Activated CD4-positive, alpha-beta T cell treated with anti-CD3 and anti-CD28 coated beads, Interleukin-2, amount 50 U/mL, for 48 hours (primary cell): ENCODE measurements around the gene UVRAG.
"Not testable (repeated sequence)": the region's sequence is repeated elsewhere in the genome, so short reads cannot be mapped to it uniquely, and the experiment has no call there.

ENCODE experiments used
- DNase-seq, 2 experiments: peaks; one replicate each; pipeline ENCODE4 v3.0.0-alpha.2; 2020

Gene UVRAG

DNA sequence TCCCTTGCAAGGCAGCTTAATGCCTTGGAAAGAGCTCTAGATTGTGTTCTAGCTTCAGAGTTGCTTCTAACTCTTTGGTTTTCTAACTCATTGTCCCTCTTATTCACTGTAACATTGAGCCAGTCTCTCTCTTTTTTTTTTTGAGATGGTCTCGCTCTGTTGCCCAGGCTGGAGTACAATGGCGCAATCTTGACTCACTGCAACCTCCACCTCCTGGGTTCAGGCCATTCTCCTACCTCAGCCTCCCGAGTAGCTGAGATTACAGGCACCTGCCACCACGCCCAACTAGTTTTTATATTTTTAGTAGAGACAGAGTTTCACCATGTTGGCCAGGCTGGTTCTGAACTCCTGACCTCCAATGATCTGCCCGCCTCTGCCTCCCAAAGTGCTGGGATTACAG is 266.1 kb downstream of the UVRAG start:
- not testable (repeated sequence) for DNase-seq

DNA sequence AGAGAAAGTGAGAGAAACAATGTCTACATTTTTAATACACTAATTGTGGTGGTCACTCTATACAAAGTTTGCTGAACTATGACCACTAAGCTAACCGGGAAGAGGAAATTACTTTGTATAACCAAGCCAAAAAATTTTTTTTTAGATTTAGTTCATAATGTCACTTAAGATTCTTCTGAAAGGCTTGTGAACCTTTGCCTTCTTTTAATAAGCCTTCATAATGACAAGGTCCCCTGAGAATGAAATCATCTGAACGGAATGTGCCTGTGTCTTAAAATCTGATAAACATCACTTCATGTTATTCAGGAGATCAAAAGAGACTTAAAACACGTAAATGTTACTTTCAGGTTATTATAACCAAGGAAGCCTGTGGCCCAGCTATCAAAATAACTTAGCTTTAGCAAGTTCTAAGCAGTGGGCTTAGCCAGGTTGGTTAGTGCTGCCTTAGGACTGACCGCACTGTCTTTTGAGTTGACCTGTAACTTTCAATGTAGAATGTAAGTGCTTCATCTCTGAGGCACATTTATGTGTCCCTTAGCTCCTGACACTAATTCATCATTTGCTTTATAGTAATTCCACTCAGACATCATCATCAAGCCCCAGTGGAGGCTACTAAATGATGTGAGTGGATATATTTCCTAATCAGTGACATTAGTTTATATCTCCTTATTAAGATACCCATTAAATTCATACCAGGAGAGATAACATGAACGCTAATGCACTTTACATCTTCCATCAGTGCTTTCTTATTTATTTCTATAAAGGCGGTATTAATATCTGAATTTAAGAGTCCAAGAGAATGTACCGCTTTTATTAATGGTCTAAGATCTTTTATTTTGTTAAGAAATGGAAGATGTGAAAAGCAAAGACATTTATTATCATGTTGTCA is 268.8 kb downstream of the UVRAG start:
- DNase-seq = no peak

DNA sequence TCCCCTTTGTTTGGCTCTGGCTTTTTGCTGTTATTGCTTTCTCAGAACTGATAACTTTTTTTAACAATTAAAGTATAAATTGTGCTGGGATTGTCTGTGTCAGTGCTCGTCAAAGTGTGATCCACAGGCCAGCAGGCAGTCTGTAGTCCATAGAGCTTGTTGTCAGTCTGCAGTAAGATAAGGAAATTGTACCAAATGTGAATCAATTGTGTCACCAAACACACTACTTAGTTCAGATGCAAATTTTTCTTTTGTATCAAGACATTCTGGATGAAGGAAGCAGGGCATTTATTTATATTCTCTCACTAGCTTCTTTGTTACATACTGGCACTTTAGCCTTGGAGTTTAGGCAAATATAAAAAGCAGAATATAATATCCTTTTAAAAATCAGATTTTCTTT is 270.3 kb downstream of the UVRAG start:
- DNase-seq = no peak

DNA sequence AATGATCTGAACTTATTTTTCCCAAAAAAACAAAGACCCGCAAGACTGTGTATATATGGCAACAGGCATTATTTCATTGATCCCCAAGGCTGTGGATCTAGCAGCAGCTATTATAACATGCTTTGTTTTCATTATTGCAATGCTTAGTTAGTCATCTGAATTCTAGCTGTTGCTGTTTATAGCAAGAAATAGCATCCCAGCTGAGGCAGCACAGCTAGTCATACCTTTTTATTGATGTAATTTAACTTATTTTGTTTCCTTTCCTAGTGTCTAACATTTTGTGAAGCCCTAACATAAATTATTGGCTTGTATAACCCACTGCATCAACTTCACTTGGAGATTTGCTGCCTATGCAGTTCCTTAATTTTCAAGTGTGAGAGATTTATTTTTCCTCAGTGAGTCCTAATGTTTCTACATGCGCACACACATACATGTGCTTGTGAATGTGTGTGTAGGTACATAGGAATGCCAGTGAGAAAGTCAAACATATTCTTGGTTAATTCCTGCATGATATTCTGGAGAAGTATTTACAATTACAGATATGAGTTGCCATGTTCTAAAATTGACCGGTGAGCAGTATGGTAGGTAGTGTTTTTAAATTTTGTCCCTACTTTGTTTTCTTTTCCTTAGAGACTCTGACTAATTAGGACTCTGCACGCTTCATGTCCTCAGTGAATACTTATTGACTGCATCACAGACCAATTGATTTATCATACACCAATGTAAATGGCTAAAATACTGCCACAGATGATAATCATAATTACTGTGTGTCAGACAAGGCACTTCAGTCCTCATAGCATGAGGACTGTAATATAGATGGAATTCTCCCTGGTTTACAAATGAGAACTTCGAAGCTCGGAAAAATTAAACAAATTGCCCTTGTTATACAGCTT is 272.0 kb downstream of the UVRAG start:
- no peak for DNase-seq

DNA sequence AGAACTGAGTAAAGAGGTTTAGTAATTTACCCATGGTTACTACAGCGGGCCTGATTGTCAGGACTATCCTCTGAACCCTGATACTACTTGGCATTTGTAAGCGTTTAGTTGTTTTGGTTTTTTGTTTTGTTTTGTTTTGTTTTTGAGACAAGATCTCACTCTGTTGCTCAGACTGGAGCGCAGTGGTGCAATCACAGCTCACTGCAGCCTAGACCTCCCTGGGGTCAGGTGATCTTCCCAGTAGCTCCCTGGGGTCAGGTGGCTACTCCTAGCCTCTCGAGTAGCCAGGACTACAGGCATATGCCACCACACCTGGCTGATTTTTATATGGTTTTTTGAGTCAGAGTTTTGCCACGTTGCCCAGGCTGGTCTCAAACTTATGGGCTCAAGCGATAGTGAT is 272.7 kb downstream of the UVRAG start:
- no peak for DNase-seq

DNA sequence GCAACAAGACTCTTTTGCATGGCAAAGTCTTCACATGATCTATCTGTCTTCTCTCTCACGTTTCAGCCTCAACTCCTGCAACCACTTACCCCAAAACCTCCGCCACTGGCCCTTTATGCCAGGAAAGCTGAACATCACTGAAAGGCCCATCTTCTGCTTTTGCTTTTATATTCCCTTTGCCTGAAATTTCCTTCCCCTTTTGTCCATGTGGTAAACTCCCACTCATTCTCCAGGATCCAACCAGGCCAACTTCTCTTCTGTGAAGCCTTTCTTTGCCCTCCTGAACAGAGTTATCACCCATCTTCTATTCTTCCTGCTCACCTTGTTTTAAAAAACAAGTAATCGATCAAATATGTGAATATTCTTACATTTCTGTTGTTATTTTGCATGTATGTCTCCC is 273.5 kb downstream of the UVRAG start:
- DNase-seq = no peak

DNA sequence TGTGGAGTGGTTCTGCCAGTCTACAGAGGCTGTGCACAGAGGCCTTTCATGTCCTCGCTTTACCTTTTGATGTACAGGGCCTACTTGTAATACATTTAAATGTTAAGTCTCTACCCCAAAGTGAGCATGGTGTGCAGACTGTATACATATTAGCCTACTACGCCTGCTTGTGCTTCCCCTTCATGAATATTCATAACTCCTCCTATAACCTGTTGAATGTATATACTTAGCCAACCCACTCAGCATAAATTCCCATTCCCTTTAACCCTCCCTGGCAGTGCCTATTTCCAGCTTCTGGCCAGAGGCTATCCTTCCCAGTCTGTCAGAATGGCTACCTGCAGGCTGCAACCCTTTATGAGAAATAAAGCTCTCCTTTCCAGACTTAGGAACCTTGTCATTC is 275.2 kb downstream of the UVRAG start:
- DNase-seq = no peak

DNA sequence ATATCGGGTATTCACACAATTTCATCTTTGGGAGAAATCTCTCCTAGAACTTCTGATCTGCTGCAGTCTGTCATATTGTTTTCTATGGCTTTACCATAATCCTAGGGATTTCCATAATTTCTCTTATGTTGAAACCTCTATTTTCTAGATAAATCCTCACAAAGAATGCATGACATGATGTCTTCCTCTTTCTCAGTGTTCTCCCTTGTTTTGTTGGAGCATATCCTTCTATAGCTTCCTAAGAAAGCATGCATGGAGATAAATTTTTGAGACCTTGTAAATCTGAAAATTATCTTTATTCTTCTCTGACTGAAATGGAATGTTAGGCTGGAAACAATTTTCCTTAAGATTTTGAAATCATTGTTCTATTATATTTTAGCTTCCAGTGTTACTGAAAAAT is 275.8 kb downstream of the UVRAG start:
- no peak for DNase-seq

DNA sequence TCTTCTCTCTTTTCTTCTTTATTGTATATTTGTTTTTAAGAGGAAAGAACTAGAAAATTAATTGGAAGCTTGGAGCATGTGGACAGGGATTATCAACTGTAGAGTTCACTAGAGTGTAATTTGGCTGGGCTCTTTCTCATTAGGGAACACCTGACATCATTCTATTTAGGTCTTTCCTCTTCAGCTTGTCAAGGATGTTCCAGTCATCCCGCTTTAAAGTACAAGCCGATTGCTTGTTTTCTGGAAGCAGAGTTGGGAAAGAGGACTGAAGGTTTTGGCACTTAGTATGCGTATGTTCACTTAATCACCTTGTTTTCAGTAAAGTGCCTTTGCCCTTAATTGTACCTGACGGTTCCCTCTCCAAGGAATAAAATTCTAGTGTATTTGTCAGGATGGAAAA is 279.7 kb downstream of the UVRAG start:
- no peak for DNase-seq

DNA sequence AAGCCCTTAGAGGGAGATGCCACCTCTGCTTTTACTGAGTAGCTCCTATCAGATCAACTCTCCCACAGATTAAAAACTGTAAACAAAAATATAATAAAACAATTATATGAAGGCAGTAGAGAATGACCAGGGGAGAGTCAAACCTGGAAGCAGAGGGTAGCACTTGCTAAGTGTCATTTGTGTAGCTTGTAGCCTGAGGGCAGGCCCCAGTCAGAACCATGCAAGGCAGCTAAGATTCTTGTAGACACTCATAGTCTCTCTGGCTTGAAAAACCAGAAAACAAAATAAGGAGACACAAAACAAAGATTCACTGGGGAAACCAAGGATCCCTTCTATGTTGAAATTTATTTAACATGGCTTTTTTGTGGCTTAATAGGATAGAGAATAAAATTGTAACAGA is 280.9 kb downstream of the UVRAG start:
- no peak for DNase-seq

DNA sequence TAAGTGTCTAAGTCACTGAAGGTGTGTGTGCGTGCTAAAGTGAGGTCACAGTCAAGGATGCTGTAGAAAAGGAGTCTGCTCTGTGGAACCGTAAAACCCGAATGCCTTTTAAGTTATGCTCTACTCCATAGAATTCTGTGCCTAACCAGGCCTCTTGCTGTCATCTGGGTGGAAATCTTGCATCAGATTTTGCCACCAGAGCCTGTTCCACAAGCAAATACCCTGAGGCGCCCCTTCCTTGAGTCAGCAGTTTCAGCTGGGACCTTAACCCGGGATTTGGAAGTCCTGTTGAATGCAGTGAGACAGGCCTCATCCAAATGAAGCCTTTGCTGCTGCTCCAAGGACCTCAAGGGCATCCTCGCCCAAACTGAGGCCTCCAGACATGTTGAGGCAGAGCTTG is 281.5 kb downstream of the UVRAG start:
- DNase-seq = no peak

DNA sequence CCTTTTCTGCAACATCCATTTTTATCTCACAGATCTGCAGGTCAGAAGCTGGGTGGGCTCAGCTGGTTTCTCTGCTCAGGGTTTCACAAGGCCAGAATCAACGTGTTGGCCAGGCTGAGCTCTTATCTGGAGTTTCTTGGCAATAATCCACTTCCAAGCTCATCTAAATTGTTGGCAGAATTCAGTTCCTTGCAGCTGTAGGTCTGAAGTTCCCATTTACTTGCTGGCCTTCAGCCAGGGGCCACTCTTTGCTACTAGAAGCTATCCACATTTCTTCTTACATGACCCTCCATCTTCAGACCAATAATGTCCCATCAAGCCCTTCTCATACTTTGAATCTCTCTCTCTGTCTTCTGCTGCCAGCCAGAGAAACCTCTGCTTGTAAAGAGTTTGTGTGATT is 287.8 kb downstream of the UVRAG start:
- DNase-seq = no peak

DNA sequence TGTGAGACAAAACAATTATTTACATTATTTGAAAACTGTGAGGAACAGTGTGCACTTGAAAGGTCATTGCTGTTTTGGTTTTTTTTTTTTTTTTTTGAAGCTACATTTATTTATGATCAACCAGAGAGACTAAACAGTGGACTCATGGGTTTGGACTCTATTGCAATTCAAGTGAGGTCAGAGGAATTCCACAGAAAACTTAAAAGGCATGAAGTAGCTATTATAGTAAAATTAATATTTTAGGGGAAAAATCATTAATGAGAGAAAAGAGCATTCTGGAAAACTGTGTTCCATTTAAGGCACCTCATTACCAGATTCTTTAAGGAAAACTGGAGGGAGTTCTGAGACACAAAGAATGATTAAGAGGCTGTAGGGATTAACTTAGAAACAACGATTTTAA is 288.4 kb downstream of the UVRAG start:
- DNase-seq = no peak

DNA sequence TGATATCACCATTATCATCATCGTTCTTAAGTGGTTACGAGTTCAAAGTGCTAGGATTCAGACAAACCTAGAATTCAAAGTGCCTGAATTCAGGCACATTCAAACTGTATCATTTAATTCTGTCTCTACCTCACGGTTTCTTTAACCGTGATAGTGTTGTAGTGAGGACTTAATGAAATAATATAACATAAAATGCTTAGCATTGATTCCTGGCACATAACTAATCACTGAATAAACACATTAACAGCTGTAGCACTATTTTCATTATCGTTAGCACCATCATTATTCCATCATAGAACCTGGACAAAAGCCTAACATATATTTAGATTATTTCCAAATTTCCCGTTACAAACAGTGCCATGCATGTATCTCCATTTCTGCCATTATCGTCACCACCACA is 289.3 kb downstream of the UVRAG start:
- DNase-seq = no peak

DNA sequence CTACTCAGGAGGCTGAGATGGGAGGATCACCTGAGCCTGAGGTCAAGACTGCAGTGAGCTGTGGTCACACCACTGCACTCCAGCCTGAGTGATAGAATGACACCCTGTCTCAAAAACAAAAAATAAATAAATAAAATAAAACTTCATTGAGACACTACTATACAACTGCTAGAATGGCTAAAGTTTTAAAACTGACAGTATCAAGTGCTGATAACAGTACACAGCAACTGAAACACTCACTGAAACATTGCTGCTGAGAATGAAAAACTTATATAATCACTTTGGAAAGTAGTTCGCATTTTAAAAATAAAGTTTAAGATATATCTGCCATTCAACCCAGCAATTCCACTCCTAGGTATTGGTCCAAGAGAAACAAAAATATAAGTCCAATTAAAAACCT is 290.6 kb downstream of the UVRAG start:
- no peak for DNase-seq

DNA sequence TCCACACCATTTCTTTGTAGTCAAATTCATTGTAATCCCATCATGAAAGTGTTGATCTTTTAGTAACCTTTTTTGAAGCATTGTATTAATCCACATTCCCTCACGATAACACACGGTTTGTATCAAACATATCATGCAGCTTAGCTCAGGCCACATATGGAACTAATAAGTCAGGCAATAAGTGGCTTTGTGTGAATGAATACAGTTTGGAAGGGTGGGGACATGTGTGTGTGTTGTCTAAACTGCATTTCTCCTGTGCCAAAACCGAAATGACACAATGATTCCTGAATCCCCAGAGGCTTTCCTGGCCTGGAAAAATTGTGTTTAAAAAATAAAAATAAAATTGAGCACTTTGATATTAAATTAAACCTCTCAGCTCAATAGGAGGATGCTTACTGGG is 293.0 kb downstream of the UVRAG start:
- no peak for DNase-seq

DNA sequence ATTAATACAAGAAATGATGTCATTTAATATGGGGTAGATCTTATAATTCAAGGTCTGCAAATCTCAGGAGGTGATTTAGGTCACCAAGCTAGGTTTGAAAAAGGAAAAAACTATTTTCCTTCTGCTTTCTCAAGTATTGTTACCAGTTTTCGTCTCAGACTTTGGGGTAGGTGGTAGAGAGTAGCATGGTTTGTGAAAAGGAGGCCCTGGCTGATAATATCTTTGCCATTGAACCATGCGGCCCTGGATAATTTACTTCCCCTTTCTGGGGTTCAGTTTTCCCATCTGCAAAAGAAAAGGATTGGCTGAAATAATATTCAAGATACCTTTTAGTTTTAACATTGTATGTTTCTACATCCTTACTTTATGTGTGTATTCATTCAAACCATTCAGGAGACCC is 299.2 kb downstream of the UVRAG start:
- DNase-seq = no peak

DNA sequence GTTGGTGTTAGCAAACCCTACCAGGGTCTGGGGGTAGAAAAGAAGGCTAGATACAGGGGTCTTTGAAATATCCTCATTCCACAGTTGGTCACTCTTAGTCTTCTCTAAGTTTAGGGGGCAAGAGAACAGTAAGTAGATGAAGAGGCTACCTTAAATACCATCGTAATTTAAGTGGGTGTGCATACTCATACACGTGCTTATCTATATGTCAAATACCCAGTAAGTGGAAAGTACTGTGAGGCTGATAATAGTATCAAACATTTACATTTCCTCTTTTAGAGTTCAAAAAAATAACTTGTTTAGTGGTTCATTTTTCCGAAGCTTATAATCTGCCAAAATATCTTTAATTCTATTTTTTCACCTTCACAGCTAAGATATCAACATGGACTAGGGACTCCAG is 300.5 kb downstream of the UVRAG start:
- no peak for DNase-seq

DNA sequence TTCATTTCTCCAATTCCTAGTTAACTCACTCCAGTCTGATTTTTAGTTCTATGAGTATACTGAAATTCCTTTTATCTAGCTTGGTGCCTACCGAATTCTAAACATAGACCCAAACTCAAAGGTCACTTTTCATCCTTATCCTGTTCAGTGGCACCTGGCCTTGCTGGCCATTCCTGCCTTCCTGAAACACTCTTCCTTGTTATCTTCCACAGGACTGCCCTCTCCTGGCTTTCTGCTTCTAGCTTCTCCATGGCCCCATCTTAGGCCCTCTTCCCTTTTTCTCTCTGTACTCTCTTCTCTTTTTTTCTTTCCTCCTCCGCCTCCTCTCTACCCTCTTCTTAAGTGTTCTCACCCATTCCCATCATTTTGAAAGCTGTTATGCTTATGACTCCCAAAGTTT is 304.0 kb downstream of the UVRAG start:
- DNase-seq = no peak

DNA sequence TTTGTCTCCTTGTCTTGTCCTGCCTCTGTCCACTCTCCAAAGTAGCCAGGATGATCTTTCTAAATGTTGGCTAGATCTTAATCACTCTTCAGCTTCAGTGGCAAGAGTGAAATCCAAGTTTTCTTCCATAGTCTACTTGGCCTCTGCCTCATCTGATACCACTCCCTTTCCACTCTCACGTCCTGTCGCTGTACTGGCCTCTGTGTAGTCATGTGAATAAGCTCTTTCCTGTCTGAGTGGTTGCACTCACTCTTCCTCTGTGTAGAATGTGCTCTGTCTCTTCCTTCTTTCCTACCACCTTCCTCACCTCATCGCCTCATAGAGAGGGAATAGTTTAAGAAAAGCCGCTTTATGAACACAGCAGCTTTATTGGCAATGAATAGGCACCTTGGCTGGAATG is 304.8 kb downstream of the UVRAG start:
- DNase-seq = no peak

DNA sequence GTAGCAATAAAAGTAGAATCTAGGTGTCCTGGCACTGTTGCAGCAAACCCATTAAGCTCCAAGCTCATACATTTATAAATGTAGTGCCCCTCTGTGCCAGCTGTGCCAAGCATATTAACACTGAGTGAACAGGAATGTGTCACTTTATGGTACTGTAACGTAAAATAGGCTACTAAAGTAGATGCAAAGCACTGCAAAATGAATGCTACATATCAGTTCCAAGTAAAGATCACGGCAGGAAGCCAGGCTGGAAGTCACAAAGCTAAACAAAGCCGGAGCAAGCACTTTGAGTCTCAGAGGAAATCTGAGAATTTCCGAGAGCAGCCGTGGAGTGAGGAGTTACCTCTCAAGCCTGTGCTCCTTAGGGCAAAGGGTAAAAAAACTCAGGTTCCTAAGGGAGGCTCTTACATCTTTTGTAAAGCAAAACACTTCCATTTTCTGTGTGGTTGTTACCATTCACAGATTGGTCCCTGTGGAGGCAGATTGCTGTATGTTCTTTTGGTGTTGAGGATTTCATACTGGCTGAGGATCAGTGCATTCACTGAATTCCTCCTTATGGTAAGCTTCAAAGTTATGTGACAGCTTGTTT is 305.6 kb downstream of the UVRAG start:
- no peak for DNase-seq

DNA sequence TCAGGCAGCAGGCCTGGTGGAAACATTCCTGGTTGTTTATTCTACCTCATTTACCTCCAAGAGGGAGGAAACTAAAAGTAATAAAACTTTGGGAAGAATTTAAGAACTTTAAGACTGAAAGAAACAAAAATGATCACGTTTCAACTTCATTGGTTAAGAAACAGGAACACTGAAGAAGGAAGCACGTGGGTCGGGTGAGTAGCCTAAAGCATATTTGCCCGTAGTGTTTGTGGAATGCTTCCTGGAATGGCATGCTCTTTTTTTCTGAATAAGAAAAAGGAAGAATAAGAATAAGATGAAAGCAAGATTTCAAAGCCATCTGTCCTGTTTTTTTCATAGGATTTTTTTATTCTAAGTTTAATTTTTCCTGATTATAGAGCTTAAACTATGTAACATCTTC is 308.2 kb downstream of the UVRAG start:
- no peak for DNase-seq

DNA sequence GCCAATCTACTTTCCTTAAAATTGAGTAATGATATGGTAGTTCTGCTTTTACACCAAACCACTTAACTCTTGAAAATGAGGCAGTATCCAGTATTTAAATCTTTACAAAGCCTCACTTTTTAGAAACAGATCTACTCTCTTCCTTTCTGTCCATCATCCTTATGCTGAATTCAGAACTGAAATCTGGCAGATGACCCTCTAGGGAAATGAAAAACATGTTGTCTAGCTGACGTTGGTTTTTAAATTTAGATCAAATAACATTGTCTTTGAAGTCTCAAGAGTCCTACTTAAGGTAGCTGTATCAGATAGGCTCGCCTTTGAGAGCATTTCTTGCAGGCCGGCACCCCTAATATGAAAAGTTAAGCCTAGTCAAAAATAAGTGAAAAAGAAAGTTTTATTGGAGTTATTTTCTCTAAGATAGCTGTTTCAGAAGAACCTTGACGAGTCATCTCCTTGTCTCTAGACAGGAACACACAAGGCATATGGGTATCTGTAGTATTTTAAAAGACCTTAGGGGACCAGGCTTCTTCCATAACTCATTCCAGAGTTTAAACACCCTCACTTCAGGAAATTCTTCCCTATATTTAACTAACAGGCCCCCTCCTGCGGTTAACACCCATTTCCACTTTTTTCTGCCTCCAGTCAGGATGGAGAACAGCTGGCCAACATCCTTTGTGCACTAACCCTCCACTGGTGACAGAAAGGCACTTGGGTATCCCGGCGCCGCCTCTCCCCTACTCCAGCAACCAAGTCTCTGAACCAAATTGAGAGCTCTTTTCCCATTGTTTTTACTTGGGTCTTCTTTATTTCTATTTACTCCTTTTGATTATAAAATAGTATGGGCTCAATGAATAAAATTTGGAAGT is 310.1 kb downstream of the UVRAG start:
- DNase-seq = no peak
